ENCODE measurements around the gene FBXO24.
"Not testable (repeated sequence)": the region's sequence is repeated elsewhere in the genome, so short reads cannot be mapped to it uniquely, and the experiment has no call there.

FBXO24 gene, protein sequence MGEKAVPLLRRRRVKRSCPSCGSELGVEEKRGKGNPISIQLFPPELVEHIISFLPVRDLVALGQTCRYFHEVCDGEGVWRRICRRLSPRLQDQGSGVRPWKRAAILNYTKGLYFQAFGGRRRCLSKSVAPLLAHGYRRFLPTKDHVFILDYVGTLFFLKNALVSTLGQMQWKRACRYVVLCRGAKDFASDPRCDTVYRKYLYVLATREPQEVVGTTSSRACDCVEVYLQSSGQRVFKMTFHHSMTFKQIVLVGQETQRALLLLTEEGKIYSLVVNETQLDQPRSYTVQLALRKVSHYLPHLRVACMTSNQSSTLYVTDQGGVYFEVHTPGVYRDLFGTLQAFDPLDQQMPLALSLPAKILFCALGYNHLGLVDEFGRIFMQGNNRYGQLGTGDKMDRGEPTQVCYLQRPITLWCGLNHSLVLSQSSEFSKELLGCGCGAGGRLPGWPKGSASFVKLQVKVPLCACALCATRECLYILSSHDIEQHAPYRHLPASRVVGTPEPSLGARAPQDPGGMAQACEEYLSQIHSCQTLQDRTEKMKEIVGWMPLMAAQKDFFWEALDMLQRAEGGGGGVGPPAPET

GRCh38 chr7:100586266-100587025, at the start of gene FBXO24:
FBXO24 (plus strand) TSS chr7:100586328; CDS start chr7:100586626, 298 bp downstream.
- peak; percentile 98 to 99 for DNase-seq (ENCODE audit: low read depth in 2 of 2)

GRCh38 chr7:100536695-100537094, 49.4 kb upstream of the FBXO24 start:
- DNase-seq (ENCODE audit: low read depth in 2 of 2): not testable (repeated sequence)

GRCh38 chr7:100538348-100538653, 47.8 kb upstream of the FBXO24 start:
- no peak for DNase-seq (ENCODE audit: low read depth in 2 of 2)

GRCh38 chr7:100538654-100539435, 47.3 kb upstream of the FBXO24 start, which contains the start of gene AGFG2:
AGFG2 (plus strand) TSS chr7:100539203; CDS start chr7:100539347, 144 bp downstream.
- DNase-seq (ENCODE audit: low read depth in 2 of 2): peak; percentile 100

- no peak for DNase-seq (ENCODE audit: low read depth in 2 of 2)
These were observed 46.6 kb upstream of the FBXO24 start for GRCh38 chr7:100539436-100540006.

DNA sequence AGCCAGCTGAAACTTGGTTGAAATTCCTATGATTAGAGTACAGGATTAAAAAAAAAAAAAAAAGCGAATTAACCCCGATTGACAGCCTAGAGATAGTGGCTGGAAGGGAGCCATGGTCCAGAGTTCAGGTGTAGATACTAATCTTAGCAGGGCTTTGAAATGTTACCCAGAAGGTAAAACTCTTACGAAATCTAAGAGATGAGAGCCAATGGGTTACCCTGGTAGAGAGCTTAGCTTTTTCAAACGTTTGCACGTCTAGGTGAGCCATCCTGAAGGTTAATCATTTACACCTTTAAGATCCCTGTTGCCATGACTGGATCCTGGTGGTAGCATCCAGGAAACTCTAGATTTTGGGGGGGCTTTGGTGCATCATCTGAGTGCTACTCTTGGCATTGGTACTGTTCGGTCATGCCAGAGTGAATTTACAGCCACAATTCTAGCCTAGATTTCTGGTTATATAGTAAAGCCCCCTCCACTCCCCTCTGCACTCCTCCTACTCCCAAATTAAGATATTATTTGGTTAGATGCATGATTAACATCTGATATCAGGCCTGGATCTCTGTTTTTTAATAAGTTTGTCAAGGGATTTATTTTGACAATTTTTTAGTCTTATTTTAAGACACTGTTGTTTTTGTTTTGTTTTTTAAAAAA, 45.9 kb upstream of the FBXO24 start:
- no peak for DNase-seq (ENCODE audit: low read depth in 2 of 2)

DNA sequence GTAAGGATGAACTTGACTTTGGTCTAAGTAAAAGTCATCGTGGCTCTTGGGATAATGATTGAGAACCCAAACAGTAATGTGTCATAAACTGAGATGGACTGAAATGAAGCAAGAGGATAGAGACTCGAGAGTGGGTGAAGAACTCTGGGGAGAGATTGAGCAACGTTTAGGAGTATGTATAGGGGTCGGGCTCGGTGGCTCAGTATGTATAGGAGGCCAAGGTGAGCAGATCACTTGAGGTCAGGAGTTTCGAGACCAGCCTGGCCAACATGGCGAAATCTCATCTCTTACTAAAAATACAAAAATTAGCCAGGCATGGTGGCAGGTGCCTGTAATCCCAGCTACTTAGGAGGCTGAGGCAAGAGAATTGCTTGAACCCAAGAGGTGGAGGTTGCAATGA, 44.8 kb upstream of the FBXO24 start:
- not testable (repeated sequence) for DNase-seq (ENCODE audit: low read depth in 2 of 2)

DNA sequence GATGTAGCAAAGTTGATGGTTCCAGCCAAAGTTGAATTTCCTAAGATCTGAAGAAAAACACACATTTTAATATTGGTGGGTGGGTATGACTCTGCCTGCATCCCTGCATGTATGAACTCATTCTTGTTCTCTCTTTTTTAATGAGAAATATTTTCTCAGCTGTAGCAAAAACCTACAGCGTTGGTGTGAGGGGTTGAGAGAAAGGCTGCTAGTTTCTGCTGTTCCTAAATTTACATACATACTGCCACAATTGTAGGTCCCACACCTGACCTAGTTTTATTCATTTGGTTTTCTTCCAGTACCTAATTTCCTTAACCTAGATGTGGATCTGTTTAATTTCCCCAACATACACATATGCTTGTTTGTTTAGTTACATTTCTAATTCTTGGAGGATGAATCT, 42.5 kb upstream of the FBXO24 start:
- no peak for DNase-seq (ENCODE audit: low read depth in 2 of 2)

DNA sequence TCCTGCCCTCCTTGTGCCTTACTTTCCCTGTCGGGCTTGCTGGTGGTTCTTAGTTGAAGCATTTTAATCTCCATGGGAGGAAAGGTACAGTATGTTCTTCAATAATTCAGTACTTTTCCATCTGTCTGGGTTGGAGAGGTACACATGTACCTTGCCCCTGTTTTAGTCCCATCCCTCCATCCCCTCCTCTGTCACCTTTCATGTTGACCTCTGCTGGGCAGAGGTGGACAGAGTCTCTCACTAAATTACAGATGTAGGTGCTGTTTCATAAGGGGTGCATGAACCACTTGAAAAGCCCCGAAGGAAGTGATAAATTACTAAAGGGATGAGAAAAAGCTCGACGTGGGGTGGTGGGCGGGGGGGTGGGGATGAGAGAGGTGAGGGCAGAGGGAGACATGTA, 41.7 kb upstream of the FBXO24 start:
- no peak for DNase-seq (ENCODE audit: low read depth in 2 of 2)

DNA sequence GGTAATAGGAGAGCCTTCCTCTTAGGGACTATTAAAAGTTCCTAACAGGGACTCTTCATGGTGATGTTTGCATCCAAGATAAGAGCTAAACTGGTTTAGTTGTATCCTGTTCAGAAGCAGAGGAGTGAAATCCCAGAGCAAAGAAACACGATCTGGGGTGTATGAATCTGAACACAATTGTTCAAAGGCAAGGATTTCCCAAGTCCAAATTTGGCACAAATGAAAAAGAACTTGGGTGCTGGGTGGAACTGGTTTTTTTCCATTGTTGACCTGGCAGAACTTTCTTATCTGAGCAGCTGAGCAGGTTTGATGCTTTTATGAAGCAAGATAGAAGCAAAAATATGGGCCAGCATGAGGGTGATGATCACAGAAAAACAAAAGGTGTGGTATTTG, 41.2 kb upstream of the FBXO24 start:
- no peak for DNase-seq (ENCODE audit: low read depth in 2 of 2)

DNA sequence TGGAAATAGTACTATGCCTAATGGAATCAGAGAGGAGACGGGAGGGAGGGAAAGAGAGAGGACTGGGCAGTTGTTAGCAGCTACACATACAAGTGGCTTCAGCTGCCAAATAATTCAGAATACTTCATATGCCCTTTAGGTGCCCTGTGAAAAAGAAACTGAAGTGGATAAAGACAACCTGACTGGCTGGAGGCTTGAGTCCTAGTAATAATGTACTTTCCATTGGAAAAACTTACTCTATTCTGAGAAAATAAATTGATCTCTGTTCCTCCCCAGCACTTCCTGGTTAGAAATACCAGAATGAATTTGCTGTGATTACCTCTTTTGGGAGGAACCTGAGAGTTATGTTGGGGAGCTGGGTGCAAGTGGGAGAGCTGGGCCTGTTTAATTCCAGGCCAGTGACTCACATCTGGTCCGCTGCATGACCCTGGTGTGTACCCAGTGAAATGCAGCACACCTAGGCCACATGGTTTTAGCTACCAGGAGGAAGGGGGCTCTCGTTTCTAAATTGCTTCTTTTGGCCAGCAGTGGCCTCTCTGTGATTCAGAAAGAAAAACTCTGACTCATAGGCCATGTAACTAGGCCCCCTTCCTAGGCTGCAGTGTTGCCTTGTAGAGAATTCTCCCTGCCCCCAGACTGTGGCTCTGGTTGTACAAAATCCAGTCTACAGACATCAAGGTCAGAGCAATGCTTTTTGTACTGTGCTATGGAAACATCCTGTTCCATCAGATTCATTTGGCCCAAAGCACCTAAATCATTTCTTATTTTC, 40.6 kb upstream of the FBXO24 start:
- peak; percentile 44 to 45 for DNase-seq (ENCODE audit: low read depth in 2 of 2)

GRCh38 chr7:100546129-100546925, 39.8 kb upstream of the FBXO24 start:
- no peak for DNase-seq (ENCODE audit: low read depth in 2 of 2)

DNA sequence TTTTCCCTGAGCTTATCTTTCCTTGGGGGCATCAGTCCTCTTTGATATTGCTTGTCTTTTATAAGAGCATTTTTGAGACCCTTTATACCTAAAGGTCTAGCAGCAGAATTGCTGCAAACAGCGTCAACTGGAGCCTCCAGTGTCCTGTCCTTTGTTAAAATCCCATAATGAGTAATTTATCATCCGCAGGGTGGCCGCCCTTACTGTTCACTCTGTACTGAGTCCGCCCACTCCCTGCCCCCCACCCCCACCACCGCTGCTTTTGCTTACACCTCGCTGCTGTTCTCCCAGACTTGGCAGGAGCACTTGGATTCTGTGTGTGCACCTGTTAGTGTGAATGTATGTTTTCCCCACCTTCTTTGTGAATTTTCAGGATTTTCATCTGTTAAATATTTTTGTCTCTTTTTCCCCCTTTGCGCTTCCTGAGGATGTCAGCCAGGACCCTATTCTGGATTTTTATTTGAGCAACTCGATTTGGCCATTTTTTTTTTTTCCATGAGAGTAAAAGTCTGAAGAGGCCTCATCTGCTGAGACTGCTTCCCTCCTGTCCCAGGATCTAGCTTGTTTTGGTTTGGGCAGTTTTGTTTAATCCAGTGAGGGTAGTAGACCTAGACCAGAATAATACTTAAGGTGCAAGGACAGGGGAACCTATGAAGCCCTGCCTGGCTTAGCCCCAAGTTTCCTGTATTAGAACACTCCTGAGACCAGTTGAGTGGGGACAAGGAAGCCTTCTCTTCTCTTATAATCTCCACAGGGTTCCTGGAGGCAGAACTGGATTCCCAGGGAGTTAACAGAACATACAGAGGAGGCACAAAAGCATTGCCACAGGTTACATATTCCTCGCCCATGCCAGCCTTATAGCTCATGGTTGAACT, 39.0 kb upstream of the FBXO24 start:
- DNase-seq (ENCODE audit: low read depth in 2 of 2): no peak

GRCh38 chr7:100547872-100548271, 38.3 kb upstream of the FBXO24 start:
- no peak for DNase-seq (ENCODE audit: low read depth in 2 of 2)

GRCh38 chr7:100548446-100548845, 37.7 kb upstream of the FBXO24 start:
- not testable (repeated sequence) for DNase-seq (ENCODE audit: low read depth in 2 of 2)

DNA sequence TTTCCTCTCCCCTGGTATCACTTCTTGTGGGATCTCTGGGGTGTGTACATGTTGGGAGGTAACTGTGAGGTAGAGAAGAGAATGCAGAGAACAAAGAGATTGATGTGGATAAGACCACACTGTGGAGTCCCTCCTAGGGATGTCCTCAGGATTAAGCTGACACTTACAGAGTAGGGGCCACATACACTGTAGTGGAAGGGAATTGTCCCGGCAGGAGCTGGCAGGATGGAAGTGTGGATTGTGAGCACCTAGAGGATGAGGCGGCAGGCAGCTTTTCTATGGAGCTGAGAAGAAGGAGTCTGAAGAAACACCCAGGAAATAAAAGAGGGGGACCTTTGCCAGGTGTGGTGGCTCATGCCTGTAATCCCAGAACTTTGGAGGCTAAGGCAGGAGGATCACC, 33.6 kb upstream of the FBXO24 start:
- no peak for DNase-seq (ENCODE audit: low read depth in 2 of 2)

DNA sequence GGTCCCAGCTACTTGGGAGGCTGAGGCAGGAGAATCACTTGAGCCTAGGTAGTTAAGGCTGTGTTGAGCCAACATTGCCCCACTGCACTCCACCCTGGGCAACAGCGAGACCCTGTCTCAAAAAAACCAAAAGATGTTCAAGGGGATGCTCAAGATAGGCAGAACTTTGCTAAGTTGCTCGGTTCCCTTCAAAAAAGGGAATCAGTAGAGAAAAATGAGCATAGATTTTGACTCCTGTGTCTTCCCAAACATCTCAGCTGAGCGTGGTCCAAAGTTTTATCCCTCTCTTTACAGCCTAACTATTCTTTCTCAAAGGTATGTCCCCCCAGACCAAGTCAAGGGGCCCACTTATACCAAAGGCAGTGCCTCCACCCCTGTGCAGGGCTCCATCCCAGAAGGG, 33.1 kb upstream of the FBXO24 start:
- DNase-seq (ENCODE audit: low read depth in 2 of 2): no peak

- DNase-seq (ENCODE audit: low read depth in 2 of 2): no peak
These were observed 30.4 kb upstream of the FBXO24 start for GRCh38 chr7:100555701-100556100.

Data from activated CD4-positive, alpha-beta T cell treated with anti-CD3 and anti-CD28 coated beads for 24 hours (primary cell).